HK-2 (cell line): Measurements from ENCODE around the gene ARSI.
"Not testable (repeated sequence)": the region's sequence is repeated elsewhere in the genome, so short reads cannot be mapped to it uniquely, and the experiment has no call there.

Experiments used
- DNase-seq: peaks from one replicate; pipeline ENCODE4 v3.0.0-alpha.2; 2018; ENCODE audit not compliant: unreplicated experiment

Gene ARSI

GRCh38 chr5:150270541-150271295 is 32.0 kb downstream of the ARSI start:
- no peak for DNase-seq

- DNase-seq: no peak
These were observed 35.8 kb downstream of the ARSI start for GRCh38 chr5:150266871-150267291.

- DNase-seq: no peak
These were observed 36.8 kb downstream of the ARSI start for GRCh38 chr5:150265870-150266383.

- DNase-seq: no peak
These were observed 37.8 kb downstream of the ARSI start for GRCh38 chr5:150264667-150265603.

GRCh38 chr5:150263801-150264621 is 38.7 kb downstream of the ARSI start:
- peak; percentile 68 for DNase-seq

GRCh38 chr5:150263375-150263775 is 39.3 kb downstream of the ARSI start:
- DNase-seq: no peak

GRCh38 chr5:150262502-150262901 is 40.2 kb downstream of the ARSI start:
- no peak for DNase-seq

GRCh38 chr5:150261231-150261630 is 41.5 kb downstream of the ARSI start:
- no peak for DNase-seq

GRCh38 chr5:150258130-150258529 is 44.6 kb downstream of the ARSI start:
- DNase-seq: no peak

- DNase-seq: no peak
These were observed 45.3 kb downstream of the ARSI start for GRCh38 chr5:150257424-150257823.

- no peak for DNase-seq
These were observed 46.2 kb downstream of the ARSI start for GRCh38 chr5:150256410-150257064.

GRCh38 chr5:150255659-150256409 is 46.9 kb downstream of the ARSI start:
- DNase-seq: no peak

- no peak for DNase-seq
These were observed 47.9 kb downstream of the ARSI start for GRCh38 chr5:150254774-150255173.

GRCh38 chr5:150254363-150254762 is 48.3 kb downstream of the ARSI start:
- no peak for DNase-seq

- DNase-seq: no peak
These were observed 49.1 kb downstream of the ARSI start for GRCh38 chr5:150253416-150254208.

GRCh38 chr5:150252489-150252888 is 50.2 kb downstream of the ARSI start:
- no peak for DNase-seq

GRCh38 chr5:150251504-150251903 is 51.2 kb downstream of the ARSI start:
- DNase-seq: no peak

- no peak for DNase-seq
These were observed 53.0 kb downstream of the ARSI start for GRCh38 chr5:150249744-150250143.

- no peak for DNase-seq
These were observed 53.8 kb downstream of the ARSI start for GRCh38 chr5:150248946-150249345.

- not testable (repeated sequence) for DNase-seq
These were observed 54.2 kb downstream of the ARSI start for GRCh38 chr5:150248493-150248892.
